Right lobe of liver (tissue), 6 donors: ENCODE measurements around the gene IKBKE. TPM values are rescaled to one million over a fixed set of nuclear protein-coding genes. Genes with fewer than 3 reads are reported as not detected.

Experiments
- ATAC-seq, 4 donors: fragments of 200-7000 bp; cut with Tn5 transposase; one replicate each; pipeline ENCODE4 v1.9.1; 2020; ENCODE audit warnings: mild to moderate bottlenecking in 4 of 4, moderate library complexity in 4 of 4
- DNase-seq, 3 donors: peaks; one replicate each; pipeline ENCODE4 v3.0.0-alpha.2; 2020
- H3K27ac ChIP-seq, 3 donors: fragments of 200-600 bp; one replicate each; pipeline ENCODE4 v1.8.0; 2022
- H3K27me3 ChIP-seq, 2 donors: fragments of 200-600 bp; one replicate each; pipeline ENCODE4 v1.8.0; 2022
- H3K36me3 ChIP-seq, 4 donors: fragments of 200-600 bp; sonication (generic) in 1 of 4; one replicate each; pipeline versions ENCODE4 v1.5.1 to v1.8.0; 2017 to 2022; ENCODE audit warnings: control low read depth in 1 of 4
- H3K4me1 ChIP-seq, 4 donors: fragments of 200-600 bp; sonication (generic) in 1 of 4; one replicate each; pipeline versions ENCODE4 v1.5.1 to v1.8.0; 2017 to 2022; ENCODE audit warnings: control low read depth in 1 of 4
- H3K4me3 ChIP-seq, 3 donors: fragments of 200-600 bp; one replicate each; pipeline ENCODE4 v1.8.0; 2022
- H3K9me3 ChIP-seq, 4 donors: fragments of 200-600 bp; sonication (generic) in 1 of 4; one replicate each; pipeline versions ENCODE4 v1.5.1 to v1.8.0; 2017 to 2022; ENCODE audit warnings: control low read depth in 1 of 4
- CTCF ChIP-seq, 4 donors: fragments of 200-600 bp in 3 of 4; fragments of 450-650 bp in 1 of 4; IDR thresholded peaks; one replicate each; pipeline versions ENCODE4 v1.5.1 to v1.8.0; 2016 to 2022; ENCODE audit warnings: antibody characterized with exemption in 4 of 4, mild to moderate bottlenecking in 2 of 4
- POLR2A ChIP-seq: fragments of 450-650 bp; IDR thresholded peaks from one replicate; pipeline ENCODE4 v1.6.1; 2017; ENCODE audit warnings: antibody characterized with exemption, mild to moderate bottlenecking
- WGBS: methylation state at CpG from one replicate; pipeline ENCODE4 v1.1.6; 2018; ENCODE audit warnings: low coverage, low lambda C conversion rate; ENCODE audit not compliant: insufficient coverage; ENCODE audit errors: missing lambda C conversion rate; 5-methylcytosine and 5-hydroxymethylcytosine counted together
- intact Hi-C, 2 donors: fragments of 100-400 bp; cut with DNase I; formaldehyde crosslinking; loops; one replicate each; pipeline versions ENCODE4 v1.11.2 to v1.14.1; 2022
- total RNA-seq, 6 experiments: library from RNA; depleted of rRNA in 2 of 6; stranded (reverse); fragments of >200 nt in 2 of 6; fragmentation: NEBNext Ultra II Directional in 3 of 6; extraction: Animal tissue kit (Norgen Biotek cat#: 25700) in 3 of 6; gene quantifications; one replicate each; pipeline versions ENCODE4 v1.1.0 to v1.2.4, GENCODE V29; 2016 to 2023
- donor health status: DM: no; HTN: yes; CAD: no.
- donor health status: DM: no; HTN: no; CAD: no.
- donor health status: DM: no; HTN: no; CAD: no.
- donor health status: DM: no; HTN: yes; CAD: no.
- donor health status: DM: no; HTN: yes; CAD: no.

Gene IKBKE
- total RNA-seq, 6 experiments from 2014 or later: 0.86 to 2.7 (median 1.9) TPM

- Histone ChIP-seq H3K36me3 (peaks cover 0 to 9% (median 4%) of the 10 kb centered on the region in 4 donors), H3K27ac (no peak overlapping the region), H3K27me3 (no peaks in the 10 kb centered on the region), H3K4me3 (no peak overlapping the region), H3K4me1 (no peaks in the 10 kb centered on the region), H3K9me3 (no peaks in the 10 kb centered on the region)
- TF ChIP-seq POLR2A (no peak), CTCF (IDR thresholded peaks at IDR 0.05) (no peak)
- intact Hi-C loops: no loop called here
- no peak for ATAC-seq
- no peak for DNase-seq
- 78% methylated on average over 3 of the region's 4 CpGs for WGBS
Observed at GRCh38 chr1:206448471-206448870, 21.8 kb upstream of the IKBKE start.

- no peaks in the 10 kb centered on the region for H3K27me3 ChIP-seq
- no peak for TF ChIP-seq POLR2A
- no peak for TF ChIP-seq CTCF (IDR thresholded peaks at IDR 0.05)
- 67% methylated on average over 1 of the region's 1 CpG for WGBS
- intact Hi-C loops: no loop called here
- no peak overlapping the region for H3K27ac ChIP-seq
- H3K4me3 ChIP-seq: no peak overlapping the region
- ATAC-seq (no peak), DNase-seq (no peak)
- H3K9me3 ChIP-seq: no peaks in the 10 kb centered on the region
- peaks cover 0 to 7% (median 4%) of the 10 kb centered on the region in 4 donors for H3K36me3 ChIP-seq
- H3K4me1 ChIP-seq: no peaks in the 10 kb centered on the region
Observed at GRCh38 chr1:206449565-206449964, 20.7 kb upstream of the IKBKE start.

- no peak overlapping the region for H3K4me3 ChIP-seq
- 93% methylated on average over 4 of the region's 12 CpGs for WGBS
- no peak for DNase-seq
- no peaks in the 10 kb centered on the region for H3K27me3 ChIP-seq
- no peak for TF ChIP-seq CTCF (IDR thresholded peaks at IDR 0.05)
- no peaks in the 10 kb centered on the region for H3K4me1 ChIP-seq
- peaks cover 0 to 7% (median 4%) of the 10 kb centered on the region in 4 donors for H3K36me3 ChIP-seq
- H3K9me3 ChIP-seq: no peaks in the 10 kb centered on the region
- ATAC-seq: no peak
- H3K27ac ChIP-seq: no peak overlapping the region
- intact Hi-C loops: no loop called here
Observed at GRCh38 chr1:206450281-206450680, 20.0 kb upstream of the IKBKE start.

- WGBS: 94% methylated on average over 2 of the region's 9 CpGs
- no peaks in the 10 kb centered on the region for H3K27me3 ChIP-seq
- intact Hi-C loops: no loop called here
- ATAC-seq (no peak), DNase-seq (no peak)
- no peak overlapping the region for H3K4me3 ChIP-seq
- TF ChIP-seq POLR2A (no peak), CTCF (IDR thresholded peaks at IDR 0.05) (no peak)
- peaks cover 0 to 7% (median 4%) of the 10 kb centered on the region in 4 donors for H3K36me3 ChIP-seq
- H3K27ac ChIP-seq: no peak overlapping the region
- no peaks in the 10 kb centered on the region for H3K4me1 ChIP-seq
- no peaks in the 10 kb centered on the region for H3K9me3 ChIP-seq
Observed at GRCh38 chr1:206451134-206451686, 19.1 kb upstream of the IKBKE start.

- H3K36me3 ChIP-seq: peaks cover 0 to 7% (median 4%) of the 10 kb centered on the region in 4 donors
- no peak for DNase-seq
- TF ChIP-seq CTCF (IDR thresholded peaks at IDR 0.05) (no peak), POLR2A (no peak)
Observed at GRCh38 chr1:206453111-206453510, 17.2 kb upstream of the IKBKE start.

More at GRCh38 chr1:206453111-206453510, 17.2 kb upstream of the IKBKE start:
- no peak overlapping the region for H3K27ac ChIP-seq
- no peak for ATAC-seq
- H3K9me3 ChIP-seq: no peaks in the 10 kb centered on the region
- H3K4me1 ChIP-seq: no peaks in the 10 kb centered on the region
- 93% methylated on average over 9 of the region's 13 CpGs for WGBS
- H3K27me3 ChIP-seq: no peaks in the 10 kb centered on the region
- H3K4me3 ChIP-seq: no peak overlapping the region
- intact Hi-C loops: no loop called here
